NCI-H460 (cell line): ENCODE data around the gene ZNF430. TPM values are rescaled to one million over a fixed set of nuclear protein-coding genes. Genes with fewer than 3 reads are reported as not detected.

Source experiments
- small RNA-seq, 2 experiments: library from RNA; depleted of rRNA; stranded (forward); fragments of <200 nt; gene quantifications; one replicate each; pipeline ENCODE3, GENCODE V24; 2014
- total RNA-seq: library from RNA; depleted of rRNA; stranded (reverse); fragments of >200 nt; shearing (Covaris generic); gene quantifications from 2 replicates; pipeline ENCODE4 v1.2.3, GENCODE V29; 2014; rRNA removed

ZNF430 gene
- total RNA-seq, 1 experiment from 2014 or later = 5.0 TPM

Small RNA genes within 50 kb of the gene (small RNA-seq; reads per million reads assigned to genes)
- gene AC008739.3 = 0 reads per million in 2 experiments

Other genes with a start within 250 kb of the ZNF430 start
- gene ZNF66, start 244.4 kb upstream of the ZNF430 start, total RNA-seq = 0.27 TPM in 1 of 2 replicates, not detected in the other
- gene ZNF85, start 97.4 kb upstream of the ZNF430 start, total RNA-seq = 0.40 and 0.42 TPM in 2 replicates
- 14.9 and 15.5 TPM in 2 replicates for gene ZNF714, start 61.5 kb downstream of the ZNF430 start, total RNA-seq
- 3.6 and 5.6 TPM in 2 replicates for gene ZNF431, start 121.4 kb downstream of the ZNF430 start, total RNA-seq